Hepatocyte (in vitro differentiated cells): ENCODE data around the gene PYGM. TPM values are rescaled to one million over a fixed set of nuclear protein-coding genes. Genes with fewer than 3 reads are reported as not detected.

Source experiments
- DNase-seq: peaks from one replicate; pipeline ENCODE4 v3.0.0-alpha.2; 2016; ENCODE audit warnings: low spot score
- H2AFZ ChIP-seq: fragments of 200-600 bp; sonication (generic); 2 replicates; pipeline ENCODE4 v1.6.0; 2016; ENCODE audit warnings: antibody characterized with exemption, mild to moderate bottlenecking
- H3K27ac ChIP-seq: fragments of 200-600 bp; sonication (generic); 2 replicates; pipeline ENCODE4 v1.5.1; 2016; ENCODE audit warnings: mild to moderate bottlenecking
- H3K27me3 ChIP-seq: fragments of 200-600 bp; sonication (generic); 2 replicates; pipeline ENCODE4 v1.6.1; 2016
- H3K36me3 ChIP-seq: fragments of 200-600 bp; sonication (generic); replicated peaks from 2 replicates; pipeline ENCODE4 v1.5.1; 2016; ENCODE audit warnings: low read depth; ENCODE audit not compliant: insufficient read depth
- H3K4me1 ChIP-seq: fragments of 200-600 bp; sonication (generic); 2 replicates; pipeline ENCODE4 v1.5.1; 2016; ENCODE audit warnings: mild to moderate bottlenecking, moderate library complexity; ENCODE audit not compliant: insufficient read depth
- H3K4me2 ChIP-seq: fragments of 200-600 bp; sonication (generic); 2 replicates; pipeline ENCODE4 v1.6.0; 2016
- H3K4me3 ChIP-seq: fragments of 200-600 bp; sonication (generic); 2 replicates; pipeline ENCODE4 v1.5.1; 2016; ENCODE audit warnings: mild to moderate bottlenecking
- H3K79me2 ChIP-seq: fragments of 200-600 bp; sonication (generic); 2 replicates; pipeline ENCODE4 v1.6.0; 2017; ENCODE audit warnings: mild to moderate bottlenecking
- H3K9me2 ChIP-seq: fragments of 200-600 bp; sonication (generic); replicated peaks from 2 replicates; pipeline ENCODE4 v1.6.0; 2017; ENCODE audit warnings: mild to moderate bottlenecking; ENCODE audit not compliant: insufficient read depth
- H3K9me3 ChIP-seq: fragments of 200-600 bp; sonication (generic); 2 replicates; pipeline ENCODE4 v1.5.1; 2016; ENCODE audit warnings: low read depth, mild to moderate bottlenecking
- H4K20me1 ChIP-seq: fragments of 200-600 bp; sonication (generic); 2 replicates; pipeline ENCODE4 v1.6.0; 2016; ENCODE audit warnings: mild to moderate bottlenecking; ENCODE audit not compliant: insufficient read depth, poor library complexity, severe bottlenecking
- EZH2 ChIP-seq: fragments of 200-600 bp; sonication (generic); IDR thresholded peaks from 2 replicates; pipeline ENCODE4 v1.6.1; 2016; ENCODE audit warnings: antibody characterized with exemption, mild to moderate bottlenecking, borderline replicate concordance
- EZH2phosphoT487 ChIP-seq: fragments of 200-600 bp; sonication (generic); IDR thresholded peaks from one replicate; pipeline ENCODE4 v1.6.1; 2018; ENCODE audit warnings: antibody characterized with exemption, mild to moderate bottlenecking, low read depth, moderate library complexity; ENCODE audit not compliant: unreplicated experiment, severe bottlenecking
- WGBS: methylation state at CpG from one replicate; pipeline ENCODE4 v1.1.6; 2016; ENCODE audit warnings: low lambda C conversion rate; ENCODE audit errors: missing lambda C conversion rate; 5-methylcytosine and 5-hydroxymethylcytosine counted together
- polyA plus RNA-seq: library from polyadenylated mRNA; unstranded; fragments of >200 nt; fragmentation: Nextera tagmentation; extraction: Ambion mirVana; gene quantifications from 2 replicates; pipeline ENCODE4 v1.2.1, GENCODE V29; 2016
- total RNA-seq: library from RNA; depleted of rRNA; stranded (reverse); fragments of >200 nt; gene quantifications from 2 replicates; pipeline ENCODE4 v1.2.3, GENCODE V29; 2014
- TF ChIP-seq, protein P1 (sequence below): fragments of 200-600 bp; sonication (generic); IDR thresholded peaks from 2 replicates; pipeline ENCODE4 v1.5.1; 2016; ENCODE audit warnings: antibody characterized with exemption, mild to moderate bottlenecking; ENCODE audit not compliant: poor library complexity

Gene PYGM
- total and polyA plus RNA-seq, 2 experiments from 2014 or later, result 1.9 to 4.0 TPM

DNA sequence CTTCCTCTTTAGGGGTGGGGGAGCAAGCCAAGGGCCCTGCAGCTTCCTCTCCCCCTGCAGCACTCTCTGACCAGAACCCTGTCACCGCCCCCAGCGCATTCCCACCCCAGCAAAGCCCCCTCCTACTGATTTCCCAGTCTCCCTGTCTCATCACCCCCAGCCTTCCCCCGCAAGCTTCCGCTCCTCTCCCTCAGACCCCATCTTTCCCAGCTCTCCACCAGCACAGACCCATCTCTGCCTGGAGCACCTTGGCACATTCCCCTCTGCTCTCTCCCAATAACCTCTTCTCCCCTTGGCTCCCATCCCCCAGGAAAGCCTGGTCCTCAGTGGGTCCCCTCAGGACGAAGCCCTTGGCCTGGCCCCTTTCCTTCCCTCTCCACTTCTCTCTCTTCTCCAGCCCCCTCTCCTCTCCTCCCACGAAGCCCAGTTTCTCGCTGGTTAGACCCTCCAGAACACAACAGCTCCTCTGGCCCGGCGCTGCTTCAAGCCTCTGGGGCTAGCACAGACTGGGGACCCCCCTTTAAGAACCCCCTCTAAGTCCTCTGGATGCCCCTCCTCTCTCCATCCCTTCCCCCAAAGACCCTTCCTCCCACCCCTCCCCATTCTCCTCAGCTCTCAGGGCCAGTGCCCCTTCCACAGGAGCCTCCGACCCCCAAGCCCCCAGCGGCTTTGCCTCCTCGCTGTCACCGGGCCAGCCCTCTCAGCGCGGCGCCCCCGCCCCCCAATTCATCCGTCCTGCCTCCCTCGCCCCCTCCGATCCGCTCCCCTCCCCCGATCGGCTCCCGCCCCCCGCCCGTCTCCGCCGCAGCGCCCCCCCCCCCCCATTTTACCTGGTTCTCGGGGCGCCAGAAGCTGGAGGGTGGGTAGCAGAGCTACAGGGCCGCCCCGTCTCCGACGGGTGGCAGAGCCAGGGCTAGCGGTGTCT is 37.4 kb downstream of the PYGM start:
- Histone ChIP-seq H3K9me3 (no peaks in the 10 kb centered on the region), H3K27ac (no peak overlapping the region), H4K20me1 (no peaks in the 10 kb centered on the region), H3K4me2 (no peak overlapping the region), H2AFZ (no peak overlapping the region), H3K9me2 (no peaks in the 10 kb centered on the region), H3K4me1 (no peaks in the 10 kb centered on the region), H3K27me3 (peaks cover 48% of the 10 kb centered on the region), H3K79me2 (no peaks in the 10 kb centered on the region), H3K4me3 (no peak overlapping the region), H3K36me3 (no peaks in the 10 kb centered on the region)
- DNase-seq, result no peak
- WGBS, result 50% methylated on average over 10 of the region's 36 CpGs
- TF ChIP-seq EZH2phosphoT487, result no peak
- TF ChIP-seq EZH2, result no peak
- TF ChIP-seq, protein P1, sequence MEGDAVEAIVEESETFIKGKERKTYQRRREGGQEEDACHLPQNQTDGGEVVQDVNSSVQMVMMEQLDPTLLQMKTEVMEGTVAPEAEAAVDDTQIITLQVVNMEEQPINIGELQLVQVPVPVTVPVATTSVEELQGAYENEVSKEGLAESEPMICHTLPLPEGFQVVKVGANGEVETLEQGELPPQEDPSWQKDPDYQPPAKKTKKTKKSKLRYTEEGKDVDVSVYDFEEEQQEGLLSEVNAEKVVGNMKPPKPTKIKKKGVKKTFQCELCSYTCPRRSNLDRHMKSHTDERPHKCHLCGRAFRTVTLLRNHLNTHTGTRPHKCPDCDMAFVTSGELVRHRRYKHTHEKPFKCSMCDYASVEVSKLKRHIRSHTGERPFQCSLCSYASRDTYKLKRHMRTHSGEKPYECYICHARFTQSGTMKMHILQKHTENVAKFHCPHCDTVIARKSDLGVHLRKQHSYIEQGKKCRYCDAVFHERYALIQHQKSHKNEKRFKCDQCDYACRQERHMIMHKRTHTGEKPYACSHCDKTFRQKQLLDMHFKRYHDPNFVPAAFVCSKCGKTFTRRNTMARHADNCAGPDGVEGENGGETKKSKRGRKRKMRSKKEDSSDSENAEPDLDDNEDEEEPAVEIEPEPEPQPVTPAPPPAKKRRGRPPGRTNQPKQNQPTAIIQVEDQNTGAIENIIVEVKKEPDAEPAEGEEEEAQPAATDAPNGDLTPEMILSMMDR, result no peak

DNA sequence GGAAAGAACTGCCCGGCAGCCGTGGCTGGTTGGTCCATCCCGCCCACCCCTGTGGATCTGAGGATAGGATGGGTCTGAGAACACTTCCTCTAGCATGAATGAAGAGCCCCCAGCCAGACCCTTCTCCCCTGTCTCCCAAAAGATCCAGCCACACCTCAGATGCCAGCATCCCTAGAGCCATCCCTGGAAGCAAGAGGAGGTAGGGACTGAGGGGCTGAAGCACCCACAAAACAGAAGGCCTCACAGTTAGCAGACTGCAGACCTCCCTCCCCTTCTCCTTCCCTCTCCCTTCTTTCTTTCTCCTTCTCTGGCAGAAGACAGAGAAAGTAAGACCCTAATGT is 38.4 kb downstream of the PYGM start:
- H4K20me1 ChIP-seq, result no peaks in the 10 kb centered on the region
- no peak for DNase-seq
- no peaks in the 10 kb centered on the region for H3K9me3 ChIP-seq
- peaks cover 58% of the 10 kb centered on the region for H3K27me3 ChIP-seq
- H3K36me3 ChIP-seq, result no peaks in the 10 kb centered on the region
- H3K27ac ChIP-seq, result no peak overlapping the region
- no peak overlapping the region for H3K4me2 ChIP-seq
- 69% methylated on average over 3 of the region's 3 CpGs for WGBS
- H3K9me2 ChIP-seq, result no peaks in the 10 kb centered on the region
- H2AFZ ChIP-seq, result no peak overlapping the region
- H3K4me1 ChIP-seq, result no peaks in the 10 kb centered on the region
- H3K79me2 ChIP-seq, result no peaks in the 10 kb centered on the region
- H3K4me3 ChIP-seq, result no peak overlapping the region
- no peak for TF ChIP-seq EZH2phosphoT487
- TF ChIP-seq, protein P1, result no peak
- no peak for TF ChIP-seq EZH2

DNA sequence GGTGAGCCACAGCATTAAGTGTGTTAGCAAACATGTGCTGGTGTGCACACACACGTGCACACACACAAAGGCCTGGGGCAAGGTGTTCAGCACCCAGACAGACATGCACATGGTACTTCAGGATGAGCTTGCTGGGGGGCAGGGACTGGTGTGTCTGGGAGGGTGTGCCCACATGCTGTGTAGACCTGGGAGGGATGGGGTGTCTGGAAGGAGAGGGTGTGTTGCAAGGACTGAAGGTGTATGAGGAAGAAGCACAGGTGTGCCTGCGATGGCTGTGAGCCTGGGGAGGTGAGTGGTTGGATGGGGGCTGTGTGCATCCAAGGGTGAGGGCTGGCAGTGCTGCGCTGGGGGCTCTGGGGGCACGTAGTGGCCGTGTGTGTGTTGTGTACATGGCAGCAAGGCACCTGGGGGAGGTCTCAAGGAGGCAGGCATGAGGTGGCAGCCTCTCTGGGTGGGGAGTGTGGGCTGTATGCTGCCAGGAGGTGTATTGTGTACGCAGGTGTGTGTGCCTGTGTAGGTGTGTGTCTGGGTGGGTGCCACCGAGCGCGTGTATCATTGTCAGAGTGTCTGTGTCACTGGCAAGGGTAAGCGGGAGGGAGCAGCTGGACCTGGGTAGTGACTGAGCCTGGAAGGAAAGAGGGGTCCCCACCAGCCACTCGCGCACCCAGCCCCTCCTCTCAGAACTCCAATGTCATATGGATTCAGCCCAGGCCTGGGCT is 39.0 kb downstream of the PYGM start:
- H3K79me2 ChIP-seq, result no peaks in the 10 kb centered on the region
- no peak for TF ChIP-seq EZH2phosphoT487
- no peak for TF ChIP-seq EZH2
- TF ChIP-seq, protein P1, result no peak
- no peak overlapping the region for H3K27ac ChIP-seq
- H4K20me1 ChIP-seq, result no peaks in the 10 kb centered on the region
- H3K4me3 ChIP-seq, result no peak overlapping the region
- H3K4me2 ChIP-seq, result no peak overlapping the region
- H3K36me3 ChIP-seq, result no peaks in the 10 kb centered on the region
- H3K27me3 ChIP-seq, result peaks cover 64% of the 10 kb centered on the region
- H3K9me3 ChIP-seq, result no peaks in the 10 kb centered on the region
- no peaks in the 10 kb centered on the region for H3K4me1 ChIP-seq
- H2AFZ ChIP-seq, result no peak overlapping the region
- no peaks in the 10 kb centered on the region for H3K9me2 ChIP-seq
- no peak for DNase-seq
- 77% methylated on average over 12 of the region's 12 CpGs for WGBS
